OCI-M2 (cell line): Measurements from ENCODE around the gene COL2A1.
A peak's percentile ranks its signal among the peaks of the same experiment; 100 is the strongest.
"Not testable (repeated sequence)": the region's sequence is repeated elsewhere in the genome, so short reads cannot be mapped to it uniquely, and the experiment has no call there.

ENCODE experiments used
- DNase-seq: peaks from one replicate; lab custom pipeline; 2025; ENCODE audit not compliant: unreplicated experiment; lab: John Stamatoyannopoulos, UW

Gene COL2A1

DNA sequence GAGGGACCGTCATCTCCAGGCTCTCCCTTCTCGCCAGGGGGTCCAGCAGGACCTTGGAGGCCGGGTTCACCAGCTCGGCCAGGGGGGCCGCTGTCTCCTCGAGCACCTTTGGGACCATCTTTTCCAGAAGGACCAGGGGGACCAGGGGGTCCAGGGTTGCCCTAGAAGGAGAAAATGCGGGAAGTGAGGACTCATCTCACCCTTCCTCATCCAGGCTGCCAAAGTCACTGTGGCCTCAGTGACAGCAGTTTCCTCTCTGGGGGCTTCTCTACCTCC lies 25.7 kb downstream of the COL2A1 start:
- DNase-seq = no peak

DNA sequence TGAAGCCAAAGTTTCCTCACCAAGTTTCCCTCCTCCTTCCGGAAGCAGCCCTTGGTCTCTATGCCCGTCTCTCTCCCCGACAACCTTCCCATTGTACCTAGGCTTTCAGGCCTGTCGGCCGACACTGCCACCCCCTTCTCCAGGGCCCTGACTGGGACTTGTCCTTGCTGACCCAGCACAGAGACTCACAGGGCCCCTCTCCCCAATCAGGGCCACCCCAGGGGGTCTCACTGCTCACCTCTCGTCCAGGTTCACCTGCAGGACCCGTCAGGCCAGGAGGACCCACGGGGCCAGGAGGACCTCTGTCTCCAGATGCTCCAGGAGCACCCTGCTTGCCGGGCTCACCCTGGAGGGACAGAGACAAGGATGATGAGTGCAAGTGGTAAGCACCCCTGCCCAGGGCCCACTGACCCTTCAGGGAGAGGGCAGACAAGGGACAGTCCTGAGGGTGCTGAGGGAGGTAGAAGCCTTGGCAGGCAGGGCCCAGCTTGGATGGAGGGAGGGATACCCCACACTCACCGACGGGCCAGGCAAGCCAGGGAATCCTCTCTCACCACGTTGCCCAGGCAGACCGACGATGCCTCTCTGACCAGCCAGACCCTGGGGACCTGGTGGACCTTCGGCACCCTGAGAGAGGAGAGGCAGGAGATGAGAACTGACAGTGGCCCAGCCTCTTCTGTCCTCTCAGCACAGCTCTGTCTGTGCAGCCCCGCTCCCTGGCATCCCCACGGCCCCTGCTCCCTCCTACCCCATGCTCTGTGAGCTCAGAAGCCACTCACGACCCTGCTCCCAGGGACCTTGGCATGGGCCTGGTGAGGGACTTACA lies 26.3 kb downstream of the COL2A1 start:
- no peak for DNase-seq

DNA sequence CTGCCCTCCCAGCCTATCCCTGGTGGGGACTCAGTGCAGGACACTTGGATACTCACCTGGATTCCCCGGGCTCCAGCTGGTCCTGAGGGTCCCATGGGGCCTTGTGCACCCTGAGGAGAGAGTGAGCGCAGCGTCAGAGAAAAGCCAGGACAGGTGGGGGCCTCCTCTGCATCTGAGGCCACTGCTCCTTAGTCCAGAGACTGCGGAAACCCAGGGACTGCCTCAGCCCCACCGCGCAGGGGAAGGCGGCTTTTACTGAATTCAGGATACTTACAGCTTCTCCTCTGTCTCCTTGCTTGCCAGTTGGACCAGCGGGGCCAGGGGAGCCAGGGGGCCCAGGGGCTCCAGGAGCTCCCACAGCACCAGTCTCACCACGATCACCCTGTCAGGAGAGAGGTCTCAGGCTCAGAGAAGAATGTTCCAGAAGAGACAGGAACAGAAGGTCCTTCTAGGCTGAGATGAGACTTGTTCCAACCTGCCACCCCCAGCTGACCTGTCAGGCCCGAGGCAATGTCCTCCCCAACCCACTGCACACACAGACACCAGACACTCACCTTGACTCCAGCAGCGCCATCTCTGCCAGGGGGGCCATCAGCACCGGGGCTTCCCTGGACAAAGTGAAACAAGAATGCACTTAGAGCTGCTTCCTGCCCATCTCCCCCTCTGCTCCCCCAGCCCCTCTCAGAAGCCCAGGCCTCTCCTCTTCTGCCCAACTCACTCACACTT lies 27.1 kb downstream of the COL2A1 start:
- DNase-seq = no peak

- no peak for DNase-seq
Observed at GRCh38 chr12:47975816-47976215, 28.5 kb downstream of the COL2A1 start.

- no peak for DNase-seq
Observed at GRCh38 chr12:47975036-47975620, 29.1 kb downstream of the COL2A1 start.

DNA sequence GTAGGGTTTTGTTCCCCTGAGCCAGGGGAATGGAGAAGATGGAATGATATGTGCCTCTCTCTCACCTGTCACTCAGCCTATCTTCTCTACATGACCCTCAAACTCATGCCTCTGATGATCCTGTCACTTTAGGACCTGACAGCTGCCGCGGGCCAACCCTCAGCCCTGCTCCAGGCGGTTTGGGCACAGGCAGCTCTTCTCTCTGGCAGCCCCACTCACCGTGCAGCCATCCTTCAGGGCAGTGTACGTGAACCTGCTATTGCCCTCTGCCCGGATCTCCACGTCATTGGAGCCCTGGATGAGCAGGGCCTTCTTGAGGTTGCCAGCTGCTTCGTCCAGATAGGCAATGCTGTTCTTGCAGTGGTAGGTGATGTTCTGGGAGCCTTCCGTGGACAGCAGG lies 30.4 kb downstream of the COL2A1 start:
- DNase-seq = no peak

GRCh38 chr12:47972895-47973294 lies 31.4 kb downstream of the COL2A1 start:
- no peak for DNase-seq

DNA sequence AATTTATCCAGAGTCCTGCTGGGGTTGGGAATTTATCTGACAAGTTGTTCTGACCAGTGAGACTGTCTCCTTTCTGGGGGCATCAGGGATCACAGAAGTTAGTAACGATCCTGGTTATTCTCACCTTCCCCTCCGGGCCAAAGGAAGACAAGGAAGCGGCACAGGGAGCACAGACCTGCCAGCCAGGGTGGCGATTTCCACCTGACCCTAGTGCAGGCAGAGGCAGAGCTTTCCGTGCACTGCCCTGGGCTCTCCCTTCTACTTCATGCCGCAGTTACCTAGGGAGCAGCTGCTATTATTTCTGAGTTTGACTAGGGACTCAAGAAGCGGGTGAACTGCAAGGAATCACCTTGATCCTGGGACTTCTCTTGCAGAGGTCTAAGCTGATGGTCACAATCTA lies 33.4 kb downstream of the COL2A1 start:
- no peak for DNase-seq

GRCh38 chr12:47969845-47970244 lies 34.4 kb downstream of the COL2A1 start:
- no peak for DNase-seq

GRCh38 chr12:47967461-47968321 lies 36.6 kb downstream of the COL2A1 start:
- no peak for DNase-seq

DNA sequence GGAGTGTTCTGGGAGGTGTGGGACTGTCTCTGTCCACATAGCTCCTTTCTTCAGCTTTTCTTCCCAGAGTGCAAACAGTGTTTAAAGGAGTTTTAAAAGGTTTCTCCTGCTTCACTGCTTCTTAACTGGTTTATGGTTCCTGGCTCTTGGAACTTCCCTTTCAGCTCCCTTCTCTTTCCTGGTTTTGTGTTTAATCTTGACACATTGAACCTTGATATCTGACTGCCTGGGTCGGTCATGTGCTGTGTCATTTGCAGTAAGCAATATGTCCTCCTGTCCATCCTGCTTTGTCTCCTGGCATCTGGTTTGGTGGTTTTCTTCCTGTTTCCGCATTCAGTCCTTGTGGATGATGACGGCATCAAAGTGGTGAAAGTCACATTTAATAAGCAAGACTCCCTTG lies 38.7 kb downstream of the COL2A1 start:
- no peak for DNase-seq

- DNase-seq = no peak
Observed at GRCh38 chr12:47964106-47964728, 40.1 kb downstream of the COL2A1 start.

DNA sequence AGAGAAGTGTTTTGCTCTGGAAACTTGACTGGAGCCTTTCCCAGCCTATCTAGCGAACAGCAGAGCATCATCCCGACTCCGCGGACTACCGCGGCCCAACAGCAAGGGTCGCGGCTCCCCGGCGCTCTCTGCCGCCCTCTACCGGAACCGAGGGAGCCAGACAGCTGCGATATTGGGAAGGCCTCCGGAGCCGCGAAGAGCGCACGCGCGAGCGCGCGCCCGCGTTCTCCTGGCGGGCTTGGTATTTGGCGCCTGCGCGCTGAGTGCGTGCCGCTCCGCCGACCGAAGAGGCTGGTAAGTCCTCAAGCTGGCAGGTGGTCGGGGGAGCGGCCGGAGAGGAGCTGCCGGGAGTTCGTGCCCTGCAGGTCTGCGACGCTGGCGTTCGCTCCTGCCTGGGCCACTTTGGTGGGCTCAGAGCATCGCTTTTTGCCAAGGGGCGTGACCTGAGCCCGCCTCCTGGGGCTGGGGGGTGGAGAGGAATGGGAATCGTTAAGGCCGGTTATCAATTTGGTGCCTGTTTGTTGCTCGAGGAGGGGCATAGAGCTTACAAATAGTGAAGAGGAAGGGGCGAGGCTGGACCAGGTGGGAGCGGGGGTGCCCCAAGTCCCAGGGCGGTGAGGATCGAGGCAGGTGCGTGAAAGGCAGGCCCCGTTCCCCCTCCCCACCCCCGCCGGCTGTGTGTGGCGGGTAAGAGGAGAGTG lies 40.8 kb downstream of the COL2A1 start, which contains the start of gene TMEM106C:
TSS of gene TMEM106C (plus strand) at position 257 of the 701 bp plus-strand sequence. CDS start 641 bp downstream, outside the sequence.
- DNase-seq = peak; percentile 5

- no peak for DNase-seq
Observed at GRCh38 chr12:47962198-47962597, 42.1 kb downstream of the COL2A1 start.

DNA sequence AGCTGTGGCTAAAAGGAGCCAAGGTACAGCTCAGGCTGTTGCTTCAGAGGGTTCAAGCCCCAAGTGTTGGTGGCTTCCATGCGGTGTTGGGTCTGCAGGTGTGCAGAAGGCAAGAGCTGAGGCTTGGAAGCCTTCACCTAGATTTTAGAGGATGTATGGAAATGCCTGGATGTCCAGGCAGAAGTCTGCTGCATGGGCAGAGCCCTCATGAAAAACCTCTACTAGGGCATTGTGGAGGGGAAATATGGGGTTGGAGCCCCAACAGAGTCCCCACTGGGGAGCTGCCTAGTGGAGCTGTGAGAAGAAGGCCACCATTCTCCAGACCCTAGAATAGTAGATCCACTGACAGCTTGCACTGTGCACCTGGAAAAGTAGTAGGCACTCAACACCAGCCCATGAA lies 46.6 kb downstream of the COL2A1 start:
- not testable (repeated sequence) for DNase-seq

- DNase-seq = no peak
Observed at GRCh38 chr12:47955059-47955458, 49.2 kb downstream of the COL2A1 start.

GRCh38 chr12:47954467-47955045 lies 49.7 kb downstream of the COL2A1 start:
- DNase-seq = no peak

DNA sequence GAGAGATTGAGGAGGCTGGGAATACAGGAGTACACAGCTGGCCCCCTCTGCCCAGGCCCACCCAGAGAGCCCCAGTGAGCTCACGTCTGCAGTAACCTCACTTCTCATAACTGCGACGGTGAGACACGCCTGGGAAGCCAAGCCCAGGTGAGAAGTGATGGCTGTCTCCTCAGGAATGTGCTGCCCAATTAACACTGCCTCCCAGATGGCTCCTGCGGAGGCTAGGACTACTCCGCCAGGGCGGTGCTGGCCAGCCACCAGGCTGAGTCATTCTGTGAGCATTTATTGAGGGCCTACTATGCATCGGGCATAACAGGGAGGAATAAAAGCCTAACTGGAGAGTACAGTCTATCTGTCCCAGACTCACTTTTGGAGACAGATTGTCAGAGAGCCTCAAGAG lies 50.2 kb downstream of the COL2A1 start:
- no peak for DNase-seq

DNA sequence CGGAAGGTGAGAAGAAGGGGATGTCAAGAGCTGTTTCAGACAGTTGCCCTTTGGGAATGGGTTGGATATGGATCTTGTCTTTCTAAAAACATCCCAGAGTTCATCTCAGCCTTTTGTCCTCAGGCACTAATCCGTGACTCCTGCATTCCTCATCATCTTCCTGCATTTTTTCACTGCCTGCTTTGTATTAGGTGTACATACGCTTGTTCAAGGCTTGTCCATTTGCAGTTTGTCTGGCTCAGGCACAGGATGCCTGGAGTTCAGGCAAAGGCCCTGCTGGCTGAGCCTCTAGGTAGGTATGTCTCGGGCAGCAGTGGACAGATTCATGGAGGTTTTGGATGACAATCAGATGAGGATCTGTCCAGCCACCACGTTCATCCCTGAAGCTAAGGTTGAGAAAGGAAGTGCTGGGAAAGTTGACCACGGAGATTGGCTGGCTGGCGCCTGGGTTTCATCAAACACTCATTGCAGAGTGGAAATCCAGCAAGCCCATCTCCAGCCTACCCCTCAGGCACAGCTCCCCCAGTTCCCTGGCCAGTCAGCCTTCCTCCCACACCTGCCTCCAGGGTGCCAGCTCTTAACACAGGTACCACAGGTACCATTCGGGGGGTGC lies 53.3 kb downstream of the COL2A1 start:
- DNase-seq = no peak
